A549 (cell line): ENCODE results near the gene CLASP2. TPM values are rescaled to one million over a fixed set of nuclear protein-coding genes. Genes with fewer than 3 reads are reported as not detected.

Source experiments
- ATAC-seq, 2 experiments: fragments of 200-7000 bp in 1 of 2; fragments of >200 bp in 1 of 2; cut with Nextera tagmentation in 1 of 2; cut with Tn5 transposase in 1 of 2; 3 replicates each; pipeline versions ENCODE4 v1.8.0 to v1.9.1; 2018 to 2020; ENCODE audit warnings: mild to moderate bottlenecking in 1 of 2, moderate library complexity in 1 of 2
- CTCF ChIA-PET: fragments of 300-600 bp; sonication (Branson Sonifier 250); formaldehyde crosslinking; extraction: SDS; loops from one replicate; lab custom pipeline; 2021; ENCODE audit warnings: antibody characterized with exemption, inconsistent platforms; lab: Yijun Ruan, JAX
- POLR2A ChIA-PET: fragments of 350-600 bp; formaldehyde crosslinking; extraction: SDS; loops from one replicate; lab custom pipeline; 2021; ENCODE audit warnings: antibody characterized with exemption, inconsistent platforms; lab: Yijun Ruan, JAX
- DNase-seq, 2 experiments: peaks; one replicate each; pipeline versions ENCODE4 v3.0.0 to v3.0.0-alpha.2; 2011 to 2016; ENCODE audit warnings: low read depth in 1 of 2, low spot score in 1 of 2
- FAIRE-seq: peaks from 2 replicates; lab custom pipeline; 2011; peaks lifted over from hg19 to GRCh38; lab: Jason Lieb, UNC
- H3K27ac ChIP-seq, 2 experiments: fragments of >200 bp; sonication (Bioruptor Twin); formaldehyde crosslinking; 3 replicates each; pipeline ENCODE4 v1.5.1; 2016 to 2017
- H3K4me1 ChIP-seq: fragments of >200 bp; sonication (Bioruptor Twin); formaldehyde crosslinking; 3 replicates; pipeline ENCODE4 v1.6.1; 2016
- H3K4me2 ChIP-seq: fragments of >200 bp; sonication (Bioruptor Twin); formaldehyde crosslinking; 3 replicates; pipeline ENCODE4 v1.6.1; 2016
- H3K4me3 ChIP-seq: fragments of >200 bp; sonication (Bioruptor Twin); formaldehyde crosslinking; 3 replicates; pipeline ENCODE4 v1.5.1; 2016
- H3K9me3 ChIP-seq: fragments of >200 bp; sonication (Bioruptor Twin); formaldehyde crosslinking; 3 replicates; pipeline ENCODE4 v1.6.1; 2016
- ATOH8 ChIP-seq: fragments of 250-450 bp; sonication (Bioruptor Pico); IDR thresholded peaks from 2 replicates; pipeline ENCODE4 v1.5.0; 2020; ENCODE audit warnings: low read depth, mild to moderate bottlenecking, moderate library complexity
- CEBPB ChIP-seq, 2 experiments: fragments of >200 bp in 1 of 2; sonication (Bioruptor Twin) in 1 of 2; formaldehyde crosslinking in 1 of 2; IDR thresholded peaks; 2 replicates each; pipeline ENCODE4 v1.6.1; 2012 to 2016
- EHF ChIP-seq: fragments of 250-450 bp; sonication (Bioruptor Pico); IDR thresholded peaks from 2 replicates; pipeline ENCODE4 v1.5.0; 2020; ENCODE audit warnings: mild to moderate bottlenecking
- ELK1 ChIP-seq: fragments of 150-350 bp; IDR thresholded peaks from 2 replicates; pipeline ENCODE4 v1.6.1; 2014; ENCODE audit warnings: low read depth, mild to moderate bottlenecking, low read length
- FOXS1 ChIP-seq: fragments of 250-450 bp; sonication (Bioruptor Pico); IDR thresholded peaks from 2 replicates; pipeline ENCODE4 v1.5.0; 2020; ENCODE audit warnings: mild to moderate bottlenecking, moderate library complexity
- HEYL ChIP-seq: fragments of 250-450 bp; sonication (Bioruptor Pico); IDR thresholded peaks from 2 replicates; pipeline ENCODE4 v1.8.0; 2021; ENCODE audit warnings: mild to moderate bottlenecking, moderate library complexity
- HOXB13 ChIP-seq: fragments of 250-450 bp; sonication (Bioruptor Pico); IDR thresholded peaks from 2 replicates; pipeline ENCODE4 v1.5.0; 2020; ENCODE audit warnings: low read depth, mild to moderate bottlenecking, moderate library complexity
- HOXB5 ChIP-seq: fragments of 250-450 bp; sonication (Bioruptor Pico); IDR thresholded peaks from 2 replicates; pipeline ENCODE4 v1.5.0; 2020; ENCODE audit warnings: mild to moderate bottlenecking, moderate library complexity
- NR3C1 ChIP-seq: fragments of >200 bp; sonication (Bioruptor Twin); formaldehyde crosslinking; IDR thresholded peaks from 3 replicates; pipeline ENCODE4 v1.6.1; 2017
- PHF8 ChIP-seq: fragments of 200-600 bp; sonication (generic); IDR thresholded peaks from 2 replicates; pipeline ENCODE4 v1.6.1; 2016; ENCODE audit warnings: low read depth, mild to moderate bottlenecking, antibody characterized with exemption, moderate library complexity, borderline replicate concordance
- POLR2AphosphoS2 ChIP-seq: conservative IDR thresholded peaks from 2 replicates; pipeline ENCODE4 v1.6.1; 2012; ENCODE audit warnings: low read length, improper control_type of control experiment, inconsistent platforms
- TFCP2L1 ChIP-seq: fragments of 250-450 bp; sonication (Bioruptor Pico); IDR thresholded peaks from 2 replicates; pipeline ENCODE4 v1.5.0; 2021; ENCODE audit warnings: mild to moderate bottlenecking
- USF2 ChIP-seq: fragments of 450-650 bp; IDR thresholded peaks from 2 replicates; pipeline ENCODE4 v1.6.1; 2014; ENCODE audit warnings: antibody characterized with exemption
- ZC3H11A ChIP-seq: fragments of 450-650 bp; IDR thresholded peaks from 2 replicates; pipeline ENCODE4 v1.6.1; 2014; ENCODE audit warnings: antibody characterized with exemption, mild to moderate bottlenecking
- ZNF302 ChIP-seq: fragments of 250-450 bp; sonication (Bioruptor Pico); IDR thresholded peaks from 2 replicates; pipeline ENCODE4 v1.9.0; 2021; ENCODE audit warnings: inconsistent platforms, mild to moderate bottlenecking, moderate library complexity
- WGBS: methylation state at CpG from one replicate; pipeline ENCODE4 v1.1.6; 2017; ENCODE audit errors: missing lambda C conversion rate; 5-methylcytosine and 5-hydroxymethylcytosine counted together
- polyA plus RNA-seq, 4 experiments: library from polyadenylated mRNA; depleted of rRNA in 3 of 4; stranded (reverse); fragments of >200 nt; fragmentation: RNase III in 1 of 4; extraction: RNeasy Plus Mini Kit Qiagen cat#74134 plus additional on column Dnase treatment in 1 of 4; gene quantifications; 2 replicates in 3 of 4; 3 replicates in 1 of 4; pipeline ENCODE4 v1.2.3, GENCODE V29; 2011 to 2017
- TF ChIP-seq, protein P1 (sequence below): fragments of 250-450 bp; sonication (Bioruptor Pico); IDR thresholded peaks from 2 replicates; pipeline ENCODE4 v1.5.0; 2021; ENCODE audit warnings: mild to moderate bottlenecking, moderate library complexity, borderline replicate concordance
- TF ChIP-seq, protein P2 (sequence below): fragments of 200-600 bp; sonication (generic); IDR thresholded peaks from 2 replicates; pipeline ENCODE4 v1.6.1; 2016; ENCODE audit warnings: antibody characterized with exemption, mild to moderate bottlenecking, moderate library complexity
- TF ChIP-seq, protein P3 (sequence below): IDR thresholded peaks from 2 replicates; pipeline ENCODE4 v1.6.1; 2012

Gene CLASP2
- polyA plus RNA-seq, 2 of the 4 experiments (the other 2 are of a cell fraction): 18.1 to 66.5 TPM

GRCh38 chr3:33575311-33575710, 142.7 kb downstream of the CLASP2 start:
- POLR2A ChIA-PET: no interaction called here
- TF ChIP-seq EHF (CRISPR knock-in tag): no peak
- TF ChIP-seq, protein P1, sequence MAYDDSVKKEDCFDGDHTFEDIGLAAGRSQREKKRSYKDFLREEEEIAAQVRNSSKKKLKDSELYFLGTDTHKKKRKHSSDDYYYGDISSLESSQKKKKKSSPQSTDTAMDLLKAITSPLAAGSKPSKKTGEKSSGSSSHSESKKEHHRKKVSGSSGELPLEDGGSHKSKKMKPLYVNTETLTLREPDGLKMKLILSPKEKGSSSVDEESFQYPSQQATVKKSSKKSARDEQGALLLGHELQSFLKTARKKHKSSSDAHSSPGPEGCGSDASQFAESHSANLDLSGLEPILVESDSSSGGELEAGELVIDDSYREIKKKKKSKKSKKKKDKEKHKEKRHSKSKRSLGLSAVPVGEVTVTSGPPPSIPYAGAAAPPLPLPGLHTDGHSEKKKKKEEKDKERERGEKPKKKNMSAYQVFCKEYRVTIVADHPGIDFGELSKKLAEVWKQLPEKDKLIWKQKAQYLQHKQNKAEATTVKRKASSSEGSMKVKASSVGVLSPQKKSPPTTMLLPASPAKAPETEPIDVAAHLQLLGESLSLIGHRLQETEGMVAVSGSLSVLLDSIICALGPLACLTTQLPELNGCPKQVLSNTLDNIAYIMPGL (CRISPR knock-in tag): no peak
- no peak for TF ChIP-seq NR3C1
- no peak for TF ChIP-seq HOXB5 (CRISPR knock-in tag)
- TF ChIP-seq POLR2AphosphoS2: no peak
- TF ChIP-seq, protein P2, sequence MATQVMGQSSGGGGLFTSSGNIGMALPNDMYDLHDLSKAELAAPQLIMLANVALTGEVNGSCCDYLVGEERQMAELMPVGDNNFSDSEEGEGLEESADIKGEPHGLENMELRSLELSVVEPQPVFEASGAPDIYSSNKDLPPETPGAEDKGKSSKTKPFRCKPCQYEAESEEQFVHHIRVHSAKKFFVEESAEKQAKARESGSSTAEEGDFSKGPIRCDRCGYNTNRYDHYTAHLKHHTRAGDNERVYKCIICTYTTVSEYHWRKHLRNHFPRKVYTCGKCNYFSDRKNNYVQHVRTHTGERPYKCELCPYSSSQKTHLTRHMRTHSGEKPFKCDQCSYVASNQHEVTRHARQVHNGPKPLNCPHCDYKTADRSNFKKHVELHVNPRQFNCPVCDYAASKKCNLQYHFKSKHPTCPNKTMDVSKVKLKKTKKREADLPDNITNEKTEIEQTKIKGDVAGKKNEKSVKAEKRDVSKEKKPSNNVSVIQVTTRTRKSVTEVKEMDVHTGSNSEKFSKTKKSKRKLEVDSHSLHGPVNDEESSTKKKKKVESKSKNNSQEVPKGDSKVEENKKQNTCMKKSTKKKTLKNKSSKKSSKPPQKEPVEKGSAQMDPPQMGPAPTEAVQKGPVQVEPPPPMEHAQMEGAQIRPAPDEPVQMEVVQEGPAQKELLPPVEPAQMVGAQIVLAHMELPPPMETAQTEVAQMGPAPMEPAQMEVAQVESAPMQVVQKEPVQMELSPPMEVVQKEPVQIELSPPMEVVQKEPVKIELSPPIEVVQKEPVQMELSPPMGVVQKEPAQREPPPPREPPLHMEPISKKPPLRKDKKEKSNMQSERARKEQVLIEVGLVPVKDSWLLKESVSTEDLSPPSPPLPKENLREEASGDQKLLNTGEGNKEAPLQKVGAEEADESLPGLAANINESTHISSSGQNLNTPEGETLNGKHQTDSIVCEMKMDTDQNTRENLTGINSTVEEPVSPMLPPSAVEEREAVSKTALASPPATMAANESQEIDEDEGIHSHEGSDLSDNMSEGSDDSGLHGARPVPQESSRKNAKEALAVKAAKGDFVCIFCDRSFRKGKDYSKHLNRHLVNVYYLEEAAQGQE: no peak
- no peak for TF ChIP-seq HOXB13 (CRISPR knock-in tag)
- TF ChIP-seq TFCP2L1: no peak
- no peak for TF ChIP-seq FOXS1
- TF ChIP-seq ZNF302 (CRISPR knock-in tag): no peak
- no peak for TF ChIP-seq USF2
- no peak for TF ChIP-seq ATOH8 (CRISPR knock-in tag)
- TF ChIP-seq ELK1: no peak
- no peak for TF ChIP-seq CEBPB (IDR thresholded peaks at IDR 0.05)
- TF ChIP-seq ZC3H11A: no peak
- TF ChIP-seq, protein P3, sequence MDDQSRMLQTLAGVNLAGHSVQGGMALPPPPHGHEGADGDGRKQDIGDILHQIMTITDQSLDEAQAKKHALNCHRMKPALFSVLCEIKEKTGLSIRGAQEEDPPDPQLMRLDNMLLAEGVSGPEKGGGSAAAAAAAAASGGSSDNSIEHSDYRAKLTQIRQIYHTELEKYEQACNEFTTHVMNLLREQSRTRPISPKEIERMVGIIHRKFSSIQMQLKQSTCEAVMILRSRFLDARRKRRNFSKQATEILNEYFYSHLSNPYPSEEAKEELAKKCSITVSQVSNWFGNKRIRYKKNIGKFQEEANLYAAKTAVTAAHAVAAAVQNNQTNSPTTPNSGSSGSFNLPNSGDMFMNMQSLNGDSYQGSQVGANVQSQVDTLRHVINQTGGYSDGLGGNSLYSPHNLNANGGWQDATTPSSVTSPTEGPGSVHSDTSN: no peak
- no peak for TF ChIP-seq PHF8
- no peak for TF ChIP-seq HEYL (CRISPR knock-in tag)
- DNase-seq (no peak), ATAC-seq (no peak), FAIRE-seq (no peak)
- H3K4me2 ChIP-seq: no peak overlapping the region
- peaks cover 32% of the 10 kb centered on the region for H3K4me1 ChIP-seq
- H3K9me3 ChIP-seq: no peaks in the 10 kb centered on the region
- no peak overlapping the region for H3K4me3 ChIP-seq
- H3K27ac ChIP-seq: no peak overlapping the region
- WGBS: 89% methylated on average over 1 of the region's 1 CpG
- CTCF ChIA-PET: no interaction called here
